H1 (cell line): ENCODE data around the gene SV2C. TPM values are rescaled to one million over a fixed set of nuclear protein-coding genes. Genes with fewer than 3 reads are reported as not detected.

Experiments used
- CTCF ChIA-PET: fragments of 300-600 bp; sonication (Branson Sonifier 250); formaldehyde crosslinking; loops from one replicate; lab custom pipeline; 2021; ENCODE audit not compliant: partially characterized antibody; lab: Charles Lee
- POLR2A ChIA-PET: fragments of 300-600 bp; sonication (Branson Sonifier 250); formaldehyde crosslinking; loops from one replicate; lab custom pipeline; 2021; ENCODE audit warnings: inconsistent platforms; ENCODE audit not compliant: partially characterized antibody; lab: Charles Lee
- DNase-seq, 2 experiments: peaks; one replicate each; pipeline versions ENCODE4 v3.0.0 to v3.0.0-alpha.2; 2010 to 2022; ENCODE audit warnings: low spot score in 2 of 2, low read depth in 1 of 2, mixed read lengths in 1 of 2
- FAIRE-seq: peaks from 2 replicates; lab custom pipeline; 2011; peaks lifted over from hg19 to GRCh38; lab: Jason Lieb, UNC
- H2AFZ ChIP-seq: 2 replicates; pipeline ENCODE4 v1.8.1; 2012; ENCODE audit warnings: low read length, inconsistent platforms
- H2AK5ac ChIP-seq: 2 replicates; pipeline ENCODE4 v1.6.1; 2013; ENCODE audit warnings: low read depth, low read length
- H2BK120ac ChIP-seq: replicated peaks from 2 replicates; pipeline ENCODE3; 2013; ENCODE audit warnings: low read depth, low read length, inconsistent platforms
- H2BK12ac ChIP-seq: 2 replicates; pipeline ENCODE4 v1.6.1; 2013; ENCODE audit warnings: low read depth, low read length
- H2BK15ac ChIP-seq: 2 replicates; pipeline ENCODE4 v1.6.1; 2013; ENCODE audit warnings: low read length
- H2BK20ac ChIP-seq: 2 replicates; pipeline ENCODE4 v1.6.1; 2013; ENCODE audit warnings: low read length
- H2BK5ac ChIP-seq: 2 replicates; pipeline ENCODE4 v1.6.1; 2013; ENCODE audit warnings: low read depth, low read length
- H3K14ac ChIP-seq: 2 replicates; pipeline ENCODE4 v1.6.1; 2013; ENCODE audit warnings: inconsistent platforms; ENCODE audit not compliant: insufficient read length
- H3K18ac ChIP-seq: 2 replicates; pipeline ENCODE4 v1.6.1; 2013; ENCODE audit warnings: low read length; ENCODE audit errors: extremely low read depth
- H3K23ac ChIP-seq: 2 replicates; pipeline ENCODE4 v1.6.1; 2013; ENCODE audit warnings: inconsistent platforms; ENCODE audit not compliant: insufficient read length
- H3K23me2 ChIP-seq: 2 replicates; pipeline ENCODE4 v1.6.1; 2013; ENCODE audit warnings: low read depth, low read length
- H3K27ac ChIP-seq: 2 replicates; pipeline ENCODE4 v1.6.1; 2011; ENCODE audit warnings: low read depth, low read length, inconsistent platforms
- H3K27me3 ChIP-seq, 4 experiments: replicated peaks in 1 of 4; 1 replicate in 1 of 4; 2 replicates in 3 of 4; pipeline versions ENCODE4 v1.6.1 to v1.8.1; 2011 to 2013; ENCODE audit warnings: low read length in 3 of 4, mild to moderate bottlenecking in 3 of 4, inconsistent platforms in 2 of 4, mixed read lengths in 2 of 4, moderate library complexity in 1 of 4; ENCODE audit not compliant: control insufficient read depth in 3 of 4, insufficient read depth in 3 of 4; ENCODE audit errors: extremely low read depth in 1 of 4
- H3K36me3 ChIP-seq, 4 experiments: 2 replicates each; pipeline versions ENCODE4 v1.6.1 to v1.8.1; 2011 to 2013; ENCODE audit warnings: mild to moderate bottlenecking in 4 of 4, low read length in 3 of 4, moderate library complexity in 2 of 4, control low read depth in 1 of 4, inconsistent platforms in 1 of 4; ENCODE audit not compliant: insufficient read depth in 4 of 4, control insufficient read depth in 2 of 4
- H3K4ac ChIP-seq: replicated peaks from 2 replicates; pipeline ENCODE3; 2013; ENCODE audit warnings: low read length, low read depth, mixed read lengths, inconsistent platforms; ENCODE audit not compliant: insufficient read length
- H3K4me1 ChIP-seq, 4 experiments: replicated peaks in 1 of 4; 1 replicate in 1 of 4; 2 replicates in 3 of 4; pipeline versions ENCODE4 v1.6.1 to v1.8.1; 2011 to 2013; ENCODE audit warnings: low read length in 3 of 4, inconsistent platforms in 2 of 4, mixed read lengths in 1 of 4; ENCODE audit not compliant: insufficient read depth in 4 of 4, control insufficient read depth in 3 of 4
- H3K4me2 ChIP-seq, 2 experiments: 2 replicates each; pipeline versions ENCODE4 v1.6.1 to v1.8.1; 2011 to 2013; ENCODE audit warnings: low read depth in 2 of 2, low read length in 2 of 2, control low read depth in 1 of 2, inconsistent platforms in 1 of 2, mild to moderate bottlenecking in 1 of 2; ENCODE audit not compliant: insufficient read depth in 1 of 2
- H3K4me3 ChIP-seq, 4 experiments: fragments of 200-600, 300-600 bp in 1 of 4; sonication (generic), shearing (Covaris generic), sonication (Bioruptor Twin) in 1 of 4; 2 replicates each; pipeline versions ENCODE4 v1.5.1 to v1.8.1; 2011 to 2016; ENCODE audit warnings: low read length in 4 of 4, low read depth in 3 of 4, control low read depth in 2 of 4, inconsistent platforms in 2 of 4, mild to moderate bottlenecking in 2 of 4, mixed read lengths in 1 of 4, moderate library complexity in 1 of 4; ENCODE audit not compliant: insufficient read depth in 2 of 4; ENCODE audit errors: extremely low read depth in 1 of 4
- H3K56ac ChIP-seq: replicated peaks from 2 replicates; pipeline ENCODE3; 2013; ENCODE audit warnings: low read depth, mild to moderate bottlenecking, mixed read lengths, low read length, inconsistent platforms; ENCODE audit not compliant: insufficient read length
- H3K79me1 ChIP-seq: 2 replicates; pipeline ENCODE4 v1.6.1; 2013; ENCODE audit warnings: low read depth, low read length, control low read depth
- H3K79me2 ChIP-seq, 2 experiments: 2 replicates each; pipeline versions ENCODE4 v1.6.1 to v1.8.1; 2012 to 2013; ENCODE audit warnings: low read length in 2 of 2, mild to moderate bottlenecking in 2 of 2, inconsistent platforms in 1 of 2; ENCODE audit not compliant: insufficient read depth in 2 of 2, control insufficient read depth in 1 of 2
- H3K9ac ChIP-seq, 4 experiments: replicated peaks in 1 of 4; 1 replicate in 1 of 4; 2 replicates in 3 of 4; pipeline versions ENCODE4 v1.6.1 to v1.8.1; 2011 to 2013; ENCODE audit warnings: low read depth in 3 of 4, low read length in 3 of 4, control low read depth in 2 of 4, mild to moderate bottlenecking in 2 of 4, moderate library complexity in 2 of 4, inconsistent platforms in 1 of 4; ENCODE audit errors: extremely low read depth in 1 of 4
- H3K9me3 ChIP-seq, 2 experiments: 2 replicates each; pipeline versions ENCODE4 v1.6.1 to v1.8.1; 2012 to 2013; ENCODE audit warnings: mild to moderate bottlenecking in 2 of 2, moderate library complexity in 2 of 2, control low read depth in 1 of 2, inconsistent platforms in 1 of 2, low read depth in 1 of 2, low read length in 1 of 2, mixed read lengths in 1 of 2; ENCODE audit not compliant: insufficient read depth in 2 of 2
- H4K20me1 ChIP-seq, 2 experiments: replicated peaks in 1 of 2; 2 replicates each; pipeline versions ENCODE3 to v1.8.1; 2011 to 2013; ENCODE audit warnings: inconsistent platforms in 2 of 2, low read length in 2 of 2, mild to moderate bottlenecking in 1 of 2; ENCODE audit not compliant: insufficient read depth in 2 of 2, control insufficient read depth in 1 of 2
- H4K5ac ChIP-seq: 2 replicates; pipeline ENCODE4 v1.6.1; 2013; ENCODE audit warnings: low read length, low read depth, mixed read lengths, inconsistent platforms; ENCODE audit not compliant: insufficient read length
- H4K8ac ChIP-seq: 2 replicates; pipeline ENCODE4 v1.8.0; 2013; ENCODE audit warnings: mild to moderate bottlenecking, moderate library complexity, low read length, inconsistent platforms; ENCODE audit not compliant: insufficient read depth; ENCODE audit errors: extremely low read depth
- H4K91ac ChIP-seq: replicated peaks from 2 replicates; pipeline ENCODE3; 2013; ENCODE audit warnings: low read length, mixed read lengths, inconsistent platforms; ENCODE audit not compliant: insufficient read length
- WGBS, 2 experiments: shearing (Covaris generic) in 1 of 2; methylation state at CpG; one replicate each; pipeline versions ENCODE4 v1.1.6 to v1.1.7; 2013 to 2015; ENCODE audit warnings: low lambda C conversion rate in 2 of 2, mixed read lengths in 2 of 2, inconsistent platforms in 1 of 2, low coverage in 1 of 2, missing lambda C conversion rate in 1 of 2; ENCODE audit not compliant: insufficient replicate concordance in 2 of 2, insufficient coverage in 1 of 2, insufficient read length in 1 of 2; ENCODE audit errors: extremely low coverage in 1 of 2, missing lambda C conversion rate in 1 of 2; 5-methylcytosine and 5-hydroxymethylcytosine counted together
- polyA plus RNA-seq, 7 experiments: library from polyadenylated mRNA; depleted of rRNA in 3 of 7; stranded (reverse) in 5 of 7; unstranded in 2 of 7; fragments of >200 nt in 5 of 7; fragments of 200-250 nt in 2 of 7; gene quantifications; 1 replicate in 5 of 7; 2 replicates in 1 of 7; 4 replicates in 1 of 7; pipeline versions ENCODE4 v1.2.1 to v1.2.3, GENCODE V29; 2011 to 2013; ENCODE audit warnings: missing spikeins in 2 of 7, mixed read lengths in 2 of 7
- total RNA-seq: library from RNA; stranded (reverse); fragmentation: NEBNext Ultra II Directional; extraction: Animal tissue kit (Norgen Biotek cat#: 25700); gene quantifications from 2 replicates; pipeline ENCODE4 v1.2.1, GENCODE V29; 2021

Gene SV2C
- total and polyA plus RNA-seq, 2 of the 8 experiments (the other 6 are each of a cell fraction or from before 2014, with no cell fraction given), result 0.08 to 0.24 TPM

- no peak overlapping the region for H2AK5ac ChIP-seq
- no peak overlapping the region for H2BK120ac ChIP-seq
- 86% methylated on average over 1 of the region's 1 CpG; no CpG with 5 or more reads in 1 of the 2 experiments for WGBS, 2 experiments
- H3K9ac ChIP-seq, result no peak overlapping the region
- no peaks in the 10 kb centered on the region for H3K4me1 ChIP-seq
- no peak overlapping the region for H2BK12ac ChIP-seq
- H3K23me2 ChIP-seq, result no peaks in the 10 kb centered on the region
- H2BK5ac ChIP-seq, result no peak overlapping the region
- no peak overlapping the region for H3K23ac ChIP-seq
- DNase-seq (no peak), FAIRE-seq (no peak)
- no peaks in the 10 kb centered on the region for H3K79me1 ChIP-seq
- ChIA-PET CTCF (interaction anchor here (1.6 kb wide), 1 partner anchor 13 kb away, joined by 7 read pairs; no protein-coding TSS in a partner anchor), POLR2A (no interaction called here)
- H3K4me3 ChIP-seq, result no peak overlapping the region
- no peak overlapping the region for H2AFZ ChIP-seq
- no peak overlapping the region for H2BK20ac ChIP-seq
- no peaks in the 10 kb centered on the region for H3K79me2 ChIP-seq
- no peak overlapping the region for H3K56ac ChIP-seq
- no peaks in the 10 kb centered on the region for H3K9me3 ChIP-seq
- H4K5ac ChIP-seq, result no peak overlapping the region
- H3K27me3 ChIP-seq, result peaks cover 0 to 4% (median 0%) of the 10 kb centered on the region in 4 experiments; a peak in 2 of 7 replicates
- H3K18ac ChIP-seq, result no peak overlapping the region
- no peaks in the 10 kb centered on the region for H4K20me1 ChIP-seq
- no peaks in the 10 kb centered on the region for H3K36me3 ChIP-seq
- H4K8ac ChIP-seq, result no peak overlapping the region
- no peak overlapping the region for H3K4ac ChIP-seq
- no peak overlapping the region for H3K14ac ChIP-seq
- no peak overlapping the region for H2BK15ac ChIP-seq
- H3K4me2 ChIP-seq, result no peak overlapping the region
- H4K91ac ChIP-seq, result no peak overlapping the region
- no peak overlapping the region for H3K27ac ChIP-seq
Observed at GRCh38 chr5:76091351-76091750, 8.2 kb downstream of the SV2C start.
